Umbilical cord (tissue), 2 donors: ENCODE data around the gene FNDC11. TPM values are rescaled to one million over a fixed set of nuclear protein-coding genes. Genes with fewer than 3 reads are reported as not detected.
"Not testable (repeated sequence)": the region's sequence is repeated elsewhere in the genome, so short reads cannot be mapped to it uniquely, and the experiment has no call there.

Experiments used
- DNase-seq: peaks from one replicate; pipeline ENCODE4 v3.0.0-alpha.2; 2015; ENCODE audit warnings: low spot score
- total RNA-seq: library from RNA; depleted of rRNA; stranded (reverse); fragments of >200 nt; gene quantifications from one replicate; pipeline ENCODE4 v1.2.3, GENCODE V29; 2014; ENCODE audit warnings: low replicate concordance; ENCODE audit not compliant: insufficient read depth

Gene FNDC11
- total RNA-seq, 1 donor from 2014 or later: 1.2 TPM

- DNase-seq: no peak
These were observed 12.6 kb downstream of the FNDC11 start for GRCh38 chr20:63566395-63567135.

DNA sequence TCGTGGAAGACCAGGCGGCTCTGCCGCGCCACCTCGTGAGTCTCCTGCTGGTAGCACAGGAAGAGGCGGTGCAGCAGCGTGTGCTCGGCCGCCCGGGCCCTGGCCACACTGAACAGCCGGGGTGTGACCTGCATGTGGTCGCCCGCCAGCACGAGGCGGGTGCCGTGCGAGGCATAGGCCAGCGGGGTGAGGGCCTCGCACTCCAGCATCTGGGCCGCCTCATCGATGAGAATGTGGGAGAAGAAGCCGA lies 13.1 kb downstream of the FNDC11 start:
- no peak for DNase-seq

- no peak for DNase-seq
These were observed 13.6 kb downstream of the FNDC11 start for GRCh38 chr20:63567386-63568169.

DNA sequence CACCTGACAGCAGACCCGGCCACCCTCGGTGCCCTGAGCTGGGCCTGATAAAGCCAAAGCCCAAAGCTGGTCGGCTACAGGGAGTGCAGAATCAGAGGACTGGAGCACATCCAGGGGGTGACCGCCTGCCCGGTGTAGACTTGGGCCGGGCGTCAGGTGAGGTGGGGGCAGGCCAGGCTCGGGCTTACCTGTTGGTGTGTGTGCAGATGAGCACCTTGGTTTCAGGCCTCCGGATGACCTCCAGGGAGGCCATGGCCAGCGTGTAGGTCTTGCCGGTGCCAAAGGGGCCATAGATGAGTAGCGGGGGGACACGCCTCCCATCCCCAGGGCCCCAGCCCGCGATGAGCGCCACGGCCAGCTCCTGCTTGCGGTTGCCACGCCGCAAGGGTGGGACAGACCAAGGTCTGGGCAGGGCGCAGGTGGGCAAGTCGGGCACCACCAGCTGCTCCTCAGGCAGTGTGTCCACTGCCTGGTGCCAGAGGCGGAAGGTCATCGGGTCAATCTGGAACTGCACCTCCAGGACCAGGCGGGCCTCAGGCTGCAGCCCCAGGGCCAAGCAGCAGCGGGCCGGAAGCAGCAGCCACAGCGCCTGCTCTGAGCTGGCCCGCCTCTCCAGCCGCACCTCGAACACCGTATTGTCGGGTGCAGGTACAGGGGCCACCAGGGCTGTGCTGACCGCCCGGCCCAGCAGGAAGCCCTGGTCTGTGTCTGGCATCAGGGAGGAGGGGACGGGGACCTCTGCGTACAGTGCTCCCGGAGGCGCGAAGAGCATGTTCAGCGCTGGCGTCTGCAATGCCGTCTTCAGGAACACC lies 14.4 kb downstream of the FNDC11 start:
- no peak for DNase-seq

GRCh38 chr20:63568986-63569949 lies 15.3 kb downstream of the FNDC11 start:
- no peak for DNase-seq

GRCh38 chr20:63570281-63571086 lies 16.5 kb downstream of the FNDC11 start:
- no peak for DNase-seq

GRCh38 chr20:63571087-63571478 lies 17.1 kb downstream of the FNDC11 start:
- not testable (repeated sequence) for DNase-seq

DNA sequence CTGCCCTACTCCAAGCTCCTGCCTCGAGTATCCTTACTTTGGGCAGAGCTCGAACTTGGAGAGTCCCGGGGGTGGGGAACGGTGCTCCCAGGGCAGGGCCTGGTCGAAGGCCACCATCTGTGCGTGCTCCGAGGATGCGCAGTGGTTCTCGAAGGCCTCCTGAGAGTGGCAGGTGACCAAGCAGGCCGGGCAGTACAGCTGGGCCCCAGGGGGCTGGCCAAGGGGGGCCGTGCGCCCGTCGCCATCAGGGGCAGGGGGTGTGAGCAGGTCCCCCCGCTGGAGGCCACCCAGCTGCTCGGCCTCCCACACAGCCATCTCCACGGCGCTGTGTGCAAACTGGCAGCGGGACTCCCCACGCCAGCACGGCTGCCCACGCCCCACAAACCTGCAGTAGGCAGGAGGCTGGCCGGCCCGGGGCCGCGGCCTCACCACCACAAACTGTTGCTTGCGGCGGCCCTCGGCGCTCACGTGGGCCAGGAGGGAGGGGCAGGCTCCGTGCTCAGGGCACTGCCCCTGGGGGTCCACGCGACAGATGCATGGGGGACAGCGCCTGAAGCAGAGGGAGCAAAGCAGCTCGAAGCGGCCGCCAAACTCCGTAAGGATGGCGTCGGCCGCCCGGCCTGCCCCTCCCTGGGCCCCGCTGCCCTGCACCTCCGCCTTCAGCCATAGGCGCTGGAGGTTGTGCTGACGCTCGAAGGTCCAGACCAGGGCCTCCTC lies 18.3 kb downstream of the FNDC11 start:
- no peak for DNase-seq

DNA sequence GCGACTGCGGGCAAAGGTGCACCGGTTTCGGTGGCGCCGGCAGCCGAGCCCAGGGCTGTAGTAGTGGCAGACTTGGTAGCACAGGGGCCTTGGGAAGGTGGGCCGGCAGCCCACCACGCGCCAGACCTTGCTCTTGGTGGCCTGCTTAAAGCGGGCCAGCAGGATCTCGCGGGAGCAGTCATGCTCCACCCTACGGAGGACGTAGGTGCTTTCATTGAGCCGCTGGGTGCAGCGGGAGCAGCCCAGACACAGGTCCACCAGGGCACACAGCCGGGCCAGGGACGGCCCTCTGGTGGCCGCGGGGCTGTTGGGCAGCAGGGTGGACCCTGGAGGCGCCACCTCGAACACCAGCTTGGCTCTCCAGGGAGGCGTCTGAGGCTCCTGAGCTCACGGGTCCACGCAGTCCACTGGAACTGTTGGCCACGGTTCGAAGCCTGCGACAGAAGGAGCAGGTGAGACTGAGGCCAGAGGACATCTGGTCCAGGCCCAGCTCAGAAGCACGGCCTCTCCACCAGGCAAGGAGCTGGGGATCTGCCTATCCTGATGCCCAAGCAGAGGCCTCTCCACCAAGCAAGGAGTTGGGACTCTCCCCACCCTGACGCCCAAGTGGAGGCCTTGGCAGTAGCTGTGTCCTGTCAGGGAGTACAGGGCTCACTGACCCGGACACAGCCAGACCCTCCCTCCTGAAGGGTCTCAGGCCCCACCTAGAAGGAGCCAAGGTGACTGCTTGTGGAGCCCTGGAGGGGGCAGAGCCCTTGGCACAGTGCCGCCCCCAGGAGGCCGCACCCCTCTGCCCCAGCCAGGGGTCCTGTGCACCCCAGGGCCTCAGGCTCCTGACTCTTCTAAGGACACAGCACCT lies 19.1 kb downstream of the FNDC11 start:
- no peak for DNase-seq

GRCh38 chr20:63573647-63574131 lies 19.7 kb downstream of the FNDC11 start:
- DNase-seq: no peak

DNA sequence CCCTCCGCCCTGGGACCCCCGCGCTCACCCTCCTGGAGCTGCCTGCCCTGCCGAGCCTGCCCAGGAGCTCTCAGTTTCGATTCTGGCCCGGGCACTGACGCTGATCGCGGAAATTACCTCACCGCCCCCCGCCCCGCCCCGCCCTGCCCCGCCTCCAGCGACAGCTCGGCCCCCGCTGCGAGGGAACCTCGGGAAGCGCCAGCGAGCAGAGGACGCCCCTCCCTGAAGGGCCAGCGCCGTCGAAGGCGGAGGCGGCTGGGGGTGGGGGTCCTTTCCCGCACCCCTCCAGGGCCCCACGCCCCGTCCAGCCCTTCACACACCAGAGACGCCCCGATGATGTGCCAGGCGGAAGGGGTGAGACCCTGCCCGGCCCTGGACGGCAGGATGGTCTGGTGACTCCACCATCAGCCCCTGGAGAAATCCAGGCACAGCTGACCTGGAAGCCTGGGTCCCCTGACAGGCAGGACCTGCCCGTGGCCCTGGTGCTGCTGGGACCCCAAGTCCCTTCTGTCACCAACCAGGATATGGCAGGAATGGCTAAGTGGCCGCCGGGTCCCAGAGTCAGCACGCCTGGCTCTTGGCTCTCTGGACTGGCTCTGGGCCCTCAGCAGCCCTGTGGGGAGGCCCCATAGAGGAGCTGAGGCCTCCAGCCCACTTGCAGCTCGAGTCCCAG lies 20.3 kb downstream of the FNDC11 start, which contains the start of gene HELZ2:
Gene HELZ2 (minus strand): TSS at position 84 of the 673 bp plus-strand sequence. CDS start 1,854 bp downstream, outside the sequence.
- peak; percentile 70 for DNase-seq

DNA sequence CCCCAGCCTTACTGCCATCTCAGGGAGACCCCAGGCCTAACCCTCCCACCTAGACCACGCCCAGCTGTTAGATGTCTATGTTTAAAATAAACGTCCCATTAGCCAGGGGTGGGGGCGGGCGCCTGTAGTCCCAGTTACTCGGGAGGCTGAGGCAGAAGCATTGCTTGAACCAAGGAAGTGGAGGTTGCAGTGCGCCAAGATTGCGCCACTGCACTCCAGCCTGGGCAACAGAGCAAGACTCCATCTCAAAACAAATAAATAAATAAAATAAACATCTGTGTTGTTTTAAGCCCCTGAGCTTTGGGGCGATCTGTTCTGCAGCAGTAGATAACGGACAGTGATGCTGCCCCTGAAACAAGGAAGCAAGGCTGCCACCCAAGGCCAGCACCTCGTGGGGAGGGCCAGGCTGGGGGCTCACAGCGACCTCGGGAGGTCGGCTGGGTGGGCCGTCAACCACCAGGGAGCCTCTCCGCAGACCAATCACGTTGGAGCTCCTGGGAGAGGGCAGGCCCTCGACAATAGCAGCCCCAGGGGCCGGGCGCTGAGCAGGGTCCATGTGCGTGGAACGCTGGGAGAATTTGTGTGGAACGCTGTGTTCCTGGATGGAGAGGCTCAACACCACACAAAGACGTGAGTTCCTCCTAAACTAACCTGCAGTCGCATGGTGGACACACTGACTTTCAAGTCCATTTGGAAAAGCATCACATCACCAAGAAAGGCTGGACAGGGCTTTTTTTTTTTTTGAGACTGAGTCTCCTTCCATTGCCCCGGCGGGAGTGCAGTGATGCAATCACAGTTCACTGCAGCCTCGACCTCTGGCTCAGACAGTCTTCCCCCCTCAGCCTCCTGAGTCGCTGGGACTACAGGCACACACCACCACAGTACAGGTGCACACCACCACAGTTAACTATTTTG lies 21.1 kb downstream of the FNDC11 start:
- DNase-seq: no peak

- no peak for DNase-seq
These were observed 22.4 kb downstream of the FNDC11 start for GRCh38 chr20:63576311-63576710.

GRCh38 chr20:63577317-63577894 lies 23.4 kb downstream of the FNDC11 start:
- no peak for DNase-seq

DNA sequence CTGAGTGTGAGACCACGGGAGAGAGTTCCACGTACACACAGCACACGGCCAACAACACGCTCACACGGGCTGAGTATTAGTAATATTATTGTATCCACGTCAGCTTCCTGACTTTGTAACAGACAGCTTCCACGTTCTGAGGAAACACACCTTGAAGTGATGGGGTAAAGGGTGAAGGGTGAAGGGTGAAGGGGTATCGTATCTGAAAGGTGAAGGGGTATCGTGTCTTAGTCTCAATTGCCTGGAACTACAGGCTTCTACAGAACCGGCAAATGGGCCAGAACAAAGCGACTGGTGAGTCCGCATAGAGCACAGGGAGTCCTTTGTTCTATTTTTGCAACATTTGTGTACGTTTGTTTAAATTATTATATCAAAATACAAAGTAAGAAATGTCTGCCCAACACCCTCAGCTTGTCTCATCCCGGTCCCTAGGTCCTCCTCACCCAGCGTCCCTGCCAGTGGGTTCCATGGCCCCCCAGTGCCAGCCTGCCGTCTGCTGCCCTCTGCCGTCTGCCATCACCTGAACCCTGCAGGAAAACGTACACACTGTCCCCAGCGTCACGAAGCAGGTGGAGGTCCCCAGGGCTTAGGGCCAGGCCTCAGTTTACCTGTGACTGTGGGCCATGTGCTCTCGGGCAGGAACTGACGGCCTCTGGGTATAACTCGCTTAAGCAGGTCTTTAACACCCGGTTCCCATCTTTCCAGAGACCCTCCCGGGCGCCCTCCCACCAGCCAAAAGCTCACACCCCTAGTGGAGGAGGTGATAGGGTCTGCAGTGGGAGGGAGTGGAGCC lies 24.5 kb downstream of the FNDC11 start:
- no peak for DNase-seq
